CD14-positive monocyte (primary cell): ENCODE data around the gene C16orf74. TPM values are rescaled to one million over a fixed set of nuclear protein-coding genes. Genes with fewer than 3 reads are reported as not detected.
A peak's percentile ranks its signal among the peaks of the same experiment; 100 is the strongest.

ENCODE experiments used
- DNase-seq, 3 donors: peaks; one replicate each; pipeline ENCODE4 v3.0.0-alpha.2; 2011 to 2022
- H2AFZ ChIP-seq: 2 replicates; pipeline ENCODE4 v1.6.0; 2012; ENCODE audit warnings: mild to moderate bottlenecking, low read depth, low read length, inconsistent platforms; ENCODE audit not compliant: insufficient read depth, poor library complexity, severe bottlenecking
- H3K27ac ChIP-seq, 2 donors: 1 replicate in 1 of 2; 2 replicates in 1 of 2; pipeline ENCODE4 v1.5.1; 2012 to 2013; ENCODE audit warnings: low read length in 2 of 2, control low read depth in 1 of 2, inconsistent platforms in 1 of 2, low read depth in 1 of 2, mild to moderate bottlenecking in 1 of 2
- H3K27me3 ChIP-seq, 2 donors: one replicate each; pipeline versions ENCODE4 v1.6.0 to v1.6.1; 2011 to 2013; ENCODE audit warnings: low read length in 2 of 2; ENCODE audit not compliant: control insufficient read depth in 2 of 2, insufficient read depth in 2 of 2
- H3K36me3 ChIP-seq, 2 donors: replicated peaks in 1 of 2; 1 replicate in 1 of 2; 2 replicates in 1 of 2; pipeline versions ENCODE4 v1.5.1 to v1.6.1; 2012 to 2013; ENCODE audit warnings: low read length in 2 of 2, control low read depth in 1 of 2, inconsistent platforms in 1 of 2, mild to moderate bottlenecking in 1 of 2; ENCODE audit not compliant: insufficient read depth in 2 of 2, control insufficient read depth in 1 of 2
- H3K4me1 ChIP-seq, 2 donors: 1 replicate in 1 of 2; 2 replicates in 1 of 2; pipeline versions ENCODE4 v1.5.1 to v1.6.1; 2012 to 2013; ENCODE audit warnings: low read length in 2 of 2, control low read depth in 1 of 2, inconsistent platforms in 1 of 2, mild to moderate bottlenecking in 1 of 2, moderate library complexity in 1 of 2; ENCODE audit not compliant: insufficient read depth in 2 of 2, control insufficient read depth in 1 of 2
- H3K4me2 ChIP-seq: replicated peaks from 2 replicates; pipeline ENCODE3; 2012; ENCODE audit warnings: low read length, moderate library complexity, mild to moderate bottlenecking; ENCODE audit not compliant: poor library complexity, severe bottlenecking; ENCODE audit errors: extremely low read depth
- H3K4me3 ChIP-seq, 3 experiments: fragments of 200-600 bp in 1 of 3; sonication (generic) in 1 of 3; replicated peaks in 1 of 3; 1 replicate in 2 of 3; 2 replicates in 1 of 3; pipeline ENCODE4 v1.5.1; 2011 to 2013; ENCODE audit warnings: low read length in 3 of 3, mild to moderate bottlenecking in 3 of 3, control low read depth in 2 of 3, low read depth in 2 of 3, inconsistent platforms in 1 of 3, moderate library complexity in 1 of 3
- H3K79me2 ChIP-seq: 2 replicates; pipeline ENCODE4 v1.6.0; 2012; ENCODE audit warnings: mild to moderate bottlenecking, control low read depth, inconsistent platforms, low read length, moderate library complexity; ENCODE audit not compliant: insufficient read depth
- H3K9ac ChIP-seq: 2 replicates; pipeline ENCODE4 v1.6.0; 2017; ENCODE audit warnings: low read length, mild to moderate bottlenecking; ENCODE audit not compliant: insufficient read depth, poor library complexity, severe bottlenecking
- H3K9me3 ChIP-seq, 2 donors: replicated peaks in 1 of 2; 1 replicate in 1 of 2; 2 replicates in 1 of 2; pipeline versions ENCODE4 v1.5.1 to v1.6.1; 2012 to 2013; ENCODE audit warnings: low read length in 2 of 2, control low read depth in 1 of 2; ENCODE audit not compliant: control insufficient read depth in 1 of 2, insufficient read depth in 1 of 2
- H4K20me1 ChIP-seq: 2 replicates; pipeline ENCODE4 v1.6.0; 2012; ENCODE audit warnings: mild to moderate bottlenecking, low read length, control low read depth, moderate library complexity; ENCODE audit not compliant: insufficient read depth
- H3K27ac Mint-ChIP-seq, 7 donors: one replicate each; pipeline ENCODE4 v1.8.0; 2020; ENCODE audit warnings: mild to moderate bottlenecking in 7 of 7, mixed read lengths in 7 of 7, moderate library complexity in 6 of 7, inconsistent platforms in 2 of 7
- H3K27me3 Mint-ChIP-seq, 3 donors: one replicate each; pipeline ENCODE4 v1.8.0; 2021 to 2022; ENCODE audit warnings: low read depth in 3 of 3, mild to moderate bottlenecking in 3 of 3, mixed read lengths in 3 of 3, moderate library complexity in 3 of 3, inconsistent platforms in 1 of 3
- H3K36me3 Mint-ChIP-seq, 2 donors: one replicate each; pipeline ENCODE4 v1.8.0; 2020; ENCODE audit warnings: mixed read lengths in 2 of 2, inconsistent platforms in 1 of 2, mild to moderate bottlenecking in 1 of 2
- H3K4me1 Mint-ChIP-seq: one replicate; pipeline ENCODE4 v1.8.0; 2020; ENCODE audit warnings: mild to moderate bottlenecking, mixed read lengths
- H3K4me3 Mint-ChIP-seq, 2 donors: one replicate each; pipeline ENCODE4 v1.8.0; 2020; ENCODE audit warnings: mild to moderate bottlenecking in 2 of 2, mixed read lengths in 2 of 2, moderate library complexity in 1 of 2
- H3K9me3 Mint-ChIP-seq, 7 donors: one replicate each; pipeline ENCODE4 v1.8.0; 2020 to 2022; ENCODE audit warnings: mixed read lengths in 7 of 7, mild to moderate bottlenecking in 6 of 7, moderate library complexity in 6 of 7, inconsistent platforms in 2 of 7
- WGBS: methylation state at CpG from one replicate; pipeline ENCODE4 v1.1.5; 2013; ENCODE audit warnings: missing lambda C conversion rate; ENCODE audit not compliant: insufficient coverage; 5-methylcytosine and 5-hydroxymethylcytosine counted together
- intact Hi-C, 2 donors: fragments of 100-400 bp; cut with micrococcal nuclease; formaldehyde crosslinking; loops; one replicate each; pipeline versions ENCODE4 v1.15.0 to v1.15.1; 2023
- polyA plus RNA-seq, 3 donors: library from polyadenylated mRNA; depleted of rRNA in 1 of 3; unstranded in 2 of 3; stranded (reverse) in 1 of 3; fragments of 300-500 nt in 2 of 3; fragments of >200 nt in 1 of 3; fragmentation: Illumina TruSeq in 2 of 3; gene quantifications; 1 replicate in 2 of 3; 2 replicates in 1 of 3; pipeline ENCODE4 v1.2.3, GENCODE V29; 2012 to 2021
- TF ChIP-seq, protein P1 (sequence below): fragments of 200-600 bp; IDR thresholded peaks from one replicate; pipeline ENCODE4 v1.8.0; 2022; ENCODE audit warnings: antibody characterized with exemption, mild to moderate bottlenecking

The C16orf74 gene
- polyA plus RNA-seq, 3 donors = 11.3 to 26.6 (median 24.1) TPM

DNA sequence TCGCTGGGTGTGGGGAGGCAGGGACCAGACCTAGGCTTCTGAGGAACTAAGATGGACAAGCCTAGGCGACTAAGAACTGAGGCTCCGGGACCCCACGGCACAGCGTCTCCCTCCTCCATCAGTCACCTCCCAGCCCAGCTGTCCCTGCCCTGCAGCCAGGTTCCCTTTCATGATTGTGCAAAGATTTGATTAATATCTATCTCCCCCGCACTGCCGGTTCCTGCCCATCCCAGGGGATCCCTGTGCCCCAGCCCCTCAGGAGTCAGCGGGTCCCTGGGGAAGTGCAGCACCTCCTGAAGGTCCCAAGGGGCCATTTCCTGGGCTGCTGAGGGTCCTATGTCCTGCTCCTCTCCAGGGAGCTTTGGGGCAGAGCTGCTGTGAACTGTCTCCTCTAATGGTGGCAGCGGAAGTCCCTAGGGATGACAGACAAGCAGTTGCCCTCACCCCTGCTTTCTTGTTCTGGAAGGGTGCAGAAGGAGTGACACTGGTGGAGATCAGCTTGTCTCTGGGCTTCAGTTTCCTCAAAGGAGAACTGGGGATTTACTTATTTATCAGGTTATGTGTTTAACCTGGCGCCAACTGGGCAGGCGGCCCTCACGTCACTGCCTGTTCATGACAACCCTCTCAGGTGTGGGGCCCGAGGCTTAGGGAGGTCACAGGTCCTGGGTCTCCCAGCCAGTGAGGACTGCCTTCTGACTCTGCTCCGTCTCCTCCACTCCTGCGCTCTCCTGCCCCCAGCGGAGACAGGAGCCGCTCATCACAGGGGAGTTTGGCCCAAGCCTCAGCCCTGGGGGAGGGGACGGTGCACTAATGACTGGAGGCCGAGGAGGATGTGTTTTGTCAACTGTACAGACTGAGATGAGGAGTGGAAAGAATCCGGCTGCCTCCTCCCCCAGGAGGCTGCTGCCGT lies 1.9 kb upstream of the C16orf74 start:
- Mint-ChIP-seq H3K9me3 (no peaks in the 10 kb centered on the region), H3K4me3 (no peak overlapping the region), H3K36me3 (peaks cover 0 to 5% of the 10 kb centered on the region in 2 donors), H3K4me1 (peaks cover 32% of the 10 kb centered on the region), H3K27ac (peak overlapping the region in 2 of 7 donors; percentile 10 to 24), H3K27me3 (peaks cover 15 to 35% (median 19%) of the 10 kb centered on the region in 3 donors)
- 92% methylated on average over 20 of the region's 21 CpGs for WGBS
- H3K9me3 ChIP-seq = no peaks in the 10 kb centered on the region
- H3K4me2 ChIP-seq = no peak overlapping the region
- intact Hi-C loops = no loop called here
- peaks cover 6% of the 10 kb centered on the region for H3K79me2 ChIP-seq
- H3K4me3 ChIP-seq = no peak overlapping the region
- H3K4me1 ChIP-seq = peaks cover 19 to 41% of the 10 kb centered on the region in 2 donors
- H3K27ac ChIP-seq = no peak overlapping the region
- no peak overlapping the region for H3K9ac ChIP-seq
- H3K36me3 ChIP-seq = no peaks in the 10 kb centered on the region
- no peak overlapping the region for H2AFZ ChIP-seq
- no peaks in the 10 kb centered on the region for H4K20me1 ChIP-seq
- DNase-seq = no peak
- TF ChIP-seq, protein P1, sequence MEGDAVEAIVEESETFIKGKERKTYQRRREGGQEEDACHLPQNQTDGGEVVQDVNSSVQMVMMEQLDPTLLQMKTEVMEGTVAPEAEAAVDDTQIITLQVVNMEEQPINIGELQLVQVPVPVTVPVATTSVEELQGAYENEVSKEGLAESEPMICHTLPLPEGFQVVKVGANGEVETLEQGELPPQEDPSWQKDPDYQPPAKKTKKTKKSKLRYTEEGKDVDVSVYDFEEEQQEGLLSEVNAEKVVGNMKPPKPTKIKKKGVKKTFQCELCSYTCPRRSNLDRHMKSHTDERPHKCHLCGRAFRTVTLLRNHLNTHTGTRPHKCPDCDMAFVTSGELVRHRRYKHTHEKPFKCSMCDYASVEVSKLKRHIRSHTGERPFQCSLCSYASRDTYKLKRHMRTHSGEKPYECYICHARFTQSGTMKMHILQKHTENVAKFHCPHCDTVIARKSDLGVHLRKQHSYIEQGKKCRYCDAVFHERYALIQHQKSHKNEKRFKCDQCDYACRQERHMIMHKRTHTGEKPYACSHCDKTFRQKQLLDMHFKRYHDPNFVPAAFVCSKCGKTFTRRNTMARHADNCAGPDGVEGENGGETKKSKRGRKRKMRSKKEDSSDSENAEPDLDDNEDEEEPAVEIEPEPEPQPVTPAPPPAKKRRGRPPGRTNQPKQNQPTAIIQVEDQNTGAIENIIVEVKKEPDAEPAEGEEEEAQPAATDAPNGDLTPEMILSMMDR = no peak
- peaks cover 0 to 9% of the 10 kb centered on the region in 2 donors for H3K27me3 ChIP-seq

DNA sequence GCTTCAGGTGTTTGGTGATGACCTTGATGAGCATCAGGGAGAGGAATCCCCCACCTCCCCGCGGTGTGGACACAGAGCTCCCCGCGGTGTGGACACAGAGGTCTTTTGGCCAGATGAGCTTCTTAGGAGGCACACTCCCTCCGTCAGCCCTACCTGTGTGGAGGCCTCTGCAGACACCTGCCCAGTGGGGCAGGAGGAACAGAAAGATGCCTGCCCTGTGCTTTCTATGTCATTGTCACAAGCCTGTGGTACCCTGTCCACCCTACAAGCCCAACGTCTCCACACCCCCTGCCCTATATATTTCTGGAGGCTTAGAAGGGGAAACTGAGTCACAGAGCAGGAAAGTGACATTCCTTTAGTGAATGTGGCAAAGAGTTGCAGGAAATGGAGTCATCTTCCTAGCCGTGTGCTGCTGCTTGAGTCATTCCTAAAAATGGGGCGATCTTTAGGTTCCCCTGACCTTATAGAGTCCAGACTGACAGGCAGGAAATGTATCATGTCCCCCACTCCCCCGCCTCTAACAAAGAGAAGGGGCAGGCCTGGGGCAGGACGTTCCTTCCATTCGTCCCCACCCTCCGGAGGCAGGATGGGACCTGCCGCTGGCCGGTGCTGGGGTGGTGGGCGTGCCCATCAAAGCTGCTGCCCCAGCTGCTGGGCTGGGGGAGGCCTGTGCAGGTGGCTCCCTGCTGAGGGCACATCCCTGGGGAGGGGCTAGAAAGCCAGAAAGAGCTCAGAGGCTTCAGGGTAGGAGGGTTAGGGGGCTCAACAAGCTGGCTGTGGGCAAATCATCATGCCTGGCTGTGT lies 1.0 kb upstream of the C16orf74 start:
- Histone ChIP-seq H3K9me3 (no peaks in the 10 kb centered on the region), H3K79me2 (peaks cover 6% of the 10 kb centered on the region), H4K20me1 (no peaks in the 10 kb centered on the region), H3K36me3 (no peaks in the 10 kb centered on the region), H2AFZ (peak overlapping the region; percentile 74), H3K4me3 (peak overlapping the region in 1 of 3 experiments; percentile 66), H3K4me2 (peak overlapping the region; percentile 99), H3K9ac (no peak overlapping the region), H3K27ac (no peak overlapping the region), H3K27me3 (peaks cover 0 to 9% of the 10 kb centered on the region in 2 donors), H3K4me1 (peaks cover 19 to 32% of the 10 kb centered on the region in 2 donors)
- Mint-ChIP-seq H3K4me3 (peak overlapping the region; percentile 35 to 50), H3K27ac (peak overlapping the region in 1 of 7 donors; percentile 8), H3K9me3 (no peaks in the 10 kb centered on the region), H3K36me3 (peaks cover 2 to 10% of the 10 kb centered on the region in 2 donors), H3K4me1 (peaks cover 31% of the 10 kb centered on the region), H3K27me3 (peaks cover 14 to 33% (median 21%) of the 10 kb centered on the region in 3 donors)
- WGBS = 65% methylated on average over 11 of the region's 15 CpGs
- TF ChIP-seq, protein P1 = no peak
- intact Hi-C loops = no loop called here
- peak in 2 of 3 donors; percentile 16 to 40 for DNase-seq
